ENCODE results near the gene PARVG.

DNA sequence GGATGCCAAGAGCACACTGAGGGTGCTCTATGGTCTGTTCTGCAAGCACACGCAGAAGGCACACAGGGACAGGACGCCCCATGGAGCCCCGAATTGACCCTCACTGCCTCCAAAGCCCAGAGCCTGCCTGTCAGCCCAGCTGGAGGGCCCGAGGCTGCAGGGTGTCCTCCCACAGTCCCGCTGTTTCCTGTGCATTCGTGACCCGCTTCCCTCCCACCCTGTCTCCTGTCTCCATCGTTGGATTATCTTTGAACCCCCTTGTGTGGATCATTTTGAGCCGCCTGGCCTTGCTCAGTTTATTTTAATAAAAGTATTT, 25.6 kb downstream of the PARVG start:
- TF ChIP-seq, protein P1, sequence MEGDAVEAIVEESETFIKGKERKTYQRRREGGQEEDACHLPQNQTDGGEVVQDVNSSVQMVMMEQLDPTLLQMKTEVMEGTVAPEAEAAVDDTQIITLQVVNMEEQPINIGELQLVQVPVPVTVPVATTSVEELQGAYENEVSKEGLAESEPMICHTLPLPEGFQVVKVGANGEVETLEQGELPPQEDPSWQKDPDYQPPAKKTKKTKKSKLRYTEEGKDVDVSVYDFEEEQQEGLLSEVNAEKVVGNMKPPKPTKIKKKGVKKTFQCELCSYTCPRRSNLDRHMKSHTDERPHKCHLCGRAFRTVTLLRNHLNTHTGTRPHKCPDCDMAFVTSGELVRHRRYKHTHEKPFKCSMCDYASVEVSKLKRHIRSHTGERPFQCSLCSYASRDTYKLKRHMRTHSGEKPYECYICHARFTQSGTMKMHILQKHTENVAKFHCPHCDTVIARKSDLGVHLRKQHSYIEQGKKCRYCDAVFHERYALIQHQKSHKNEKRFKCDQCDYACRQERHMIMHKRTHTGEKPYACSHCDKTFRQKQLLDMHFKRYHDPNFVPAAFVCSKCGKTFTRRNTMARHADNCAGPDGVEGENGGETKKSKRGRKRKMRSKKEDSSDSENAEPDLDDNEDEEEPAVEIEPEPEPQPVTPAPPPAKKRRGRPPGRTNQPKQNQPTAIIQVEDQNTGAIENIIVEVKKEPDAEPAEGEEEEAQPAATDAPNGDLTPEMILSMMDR (IDR thresholded peaks at IDR 0.05; ENCODE audit: low read depth, low read length, poor library complexity, severe bottlenecking): no peak
- TF ChIP-seq EZH2phosphoT487 (IDR thresholded peaks at IDR 0.05; ENCODE audit: borderline replicate concordance, low read length): no peak
